HepG2 (cell line): ENCODE data around the gene SUSD3. TPM values are rescaled to one million over a fixed set of nuclear protein-coding genes. Genes with fewer than 3 reads are reported as not detected.
A peak's percentile ranks its signal among the peaks of the same experiment; 100 is the strongest.

Experiments
- ELF4 ChIP-seq: sonication (generic); formaldehyde crosslinking; IDR thresholded peaks from 2 replicates; pipeline ENCODE4 v1.5.0; 2020; ENCODE audit warnings: missing genetic modification reagents, mild to moderate bottlenecking, moderate library complexity, borderline replicate concordance
- PAX8 ChIP-seq: sonication (generic); formaldehyde crosslinking; IDR thresholded peaks from 2 replicates; pipeline ENCODE4 v1.8.0; 2022; ENCODE audit warnings: mild to moderate bottlenecking, missing genetic modification reagents, borderline replicate concordance
- ZNF224 ChIP-seq: sonication (generic); formaldehyde crosslinking; IDR thresholded peaks from 2 replicates; pipeline ENCODE4 v1.5.0; 2020; ENCODE audit warnings: mild to moderate bottlenecking, missing genetic modification reagents
- ZNF510 ChIP-seq: sonication (generic); formaldehyde crosslinking; IDR thresholded peaks from 2 replicates; pipeline ENCODE4 v1.4.0; 2020; ENCODE audit warnings: low read depth, mild to moderate bottlenecking, missing genetic modification reagents
- ZNF550 ChIP-seq: sonication (generic); formaldehyde crosslinking; IDR thresholded peaks from 2 replicates; pipeline ENCODE4 v1.4.0; 2020; ENCODE audit warnings: mild to moderate bottlenecking, missing genetic modification reagents, borderline replicate concordance
- ZNF556 ChIP-seq: sonication (generic); formaldehyde crosslinking; IDR thresholded peaks from 2 replicates; pipeline ENCODE4 v1.4.0; 2020; ENCODE audit warnings: mild to moderate bottlenecking, missing genetic modification reagents, borderline replicate concordance
- ZNF567 ChIP-seq: sonication (generic); formaldehyde crosslinking; IDR thresholded peaks from 2 replicates; pipeline ENCODE4 v1.8.1; 2023; ENCODE audit warnings: mild to moderate bottlenecking, missing genetic modification reagents, borderline replicate concordance
- ZNF7 ChIP-seq: IDR thresholded peaks from 2 replicates; pipeline ENCODE4 v1.6.1; 2016; ENCODE audit warnings: missing biosample characterization, missing genetic modification reagents
- ZNF737 ChIP-seq: sonication (generic); formaldehyde crosslinking; IDR thresholded peaks from 2 replicates; pipeline ENCODE4 v1.5.0; 2020; ENCODE audit warnings: missing genetic modification reagents, mild to moderate bottlenecking, borderline replicate concordance
- ZNF75D ChIP-seq: sonication (generic); formaldehyde crosslinking; IDR thresholded peaks from 2 replicates; pipeline ENCODE4 v1.8.1; 2023; ENCODE audit warnings: missing genetic modification reagents, mild to moderate bottlenecking, borderline replicate concordance
- polyA plus RNA-seq, 8 experiments: library from polyadenylated mRNA; depleted of rRNA in 3 of 8; stranded (reverse) in 7 of 8; unstranded in 1 of 8; fragments of >200 nt; fragmentation: Illumina TruSeq in 4 of 8; extraction: Trizol in 4 of 8; gene quantifications; 2 replicates each; pipeline versions ENCODE4 v1.2.1 to v1.2.3, GENCODE V29; 2011 to 2016; ENCODE audit warnings: low read depth in 4 of 8, missing spikeins in 1 of 8, mixed read lengths in 1 of 8; ENCODE audit not compliant: insufficient read depth in 1 of 8
- total RNA-seq, 5 experiments: library from RNA; depleted of rRNA; stranded (reverse); fragments of >200 nt; fragmentation: Illumina TruSeq; extraction: Trizol; gene quantifications; 2 replicates each; pipeline ENCODE4 v1.2.3, GENCODE V29; 2016; ENCODE audit warnings: low read depth in 1 of 5
- TF ChIP-seq, protein P1 (sequence below): sonication (generic); formaldehyde crosslinking; IDR thresholded peaks from 2 replicates; pipeline ENCODE4 v1.5.1; 2020; ENCODE audit warnings: mild to moderate bottlenecking, missing genetic modification reagents, borderline replicate concordance
- TF ChIP-seq, protein P2 (sequence below): sonication (generic); formaldehyde crosslinking; IDR thresholded peaks from 2 replicates; pipeline ENCODE4 v1.4.0; 2020; ENCODE audit warnings: missing genetic modification reagents, borderline replicate concordance
- TF ChIP-seq, protein P3 (sequence below): sonication (generic); formaldehyde crosslinking; conservative IDR thresholded peaks from 2 replicates; pipeline ENCODE4 v1.8.0; 2022; ENCODE audit warnings: missing genetic modification reagents
- TF ChIP-seq, protein P4 (sequence below): sonication (generic); formaldehyde crosslinking; conservative IDR thresholded peaks from 2 replicates; pipeline ENCODE4 v1.4.0; 2020; ENCODE audit warnings: missing genetic modification reagents
- TF ChIP-seq, protein P5 (sequence below): sonication (generic); formaldehyde crosslinking; IDR thresholded peaks from 2 replicates; pipeline ENCODE4 v1.8.1; 2023; ENCODE audit warnings: mild to moderate bottlenecking, moderate library complexity, missing genetic modification reagents

SUSD3 gene
- total and polyA plus RNA-seq, 2 of the 13 experiments (the other 11 are each of a cell fraction or from before 2014, with no cell fraction given), result 7.0 to 9.1 TPM

DNA sequence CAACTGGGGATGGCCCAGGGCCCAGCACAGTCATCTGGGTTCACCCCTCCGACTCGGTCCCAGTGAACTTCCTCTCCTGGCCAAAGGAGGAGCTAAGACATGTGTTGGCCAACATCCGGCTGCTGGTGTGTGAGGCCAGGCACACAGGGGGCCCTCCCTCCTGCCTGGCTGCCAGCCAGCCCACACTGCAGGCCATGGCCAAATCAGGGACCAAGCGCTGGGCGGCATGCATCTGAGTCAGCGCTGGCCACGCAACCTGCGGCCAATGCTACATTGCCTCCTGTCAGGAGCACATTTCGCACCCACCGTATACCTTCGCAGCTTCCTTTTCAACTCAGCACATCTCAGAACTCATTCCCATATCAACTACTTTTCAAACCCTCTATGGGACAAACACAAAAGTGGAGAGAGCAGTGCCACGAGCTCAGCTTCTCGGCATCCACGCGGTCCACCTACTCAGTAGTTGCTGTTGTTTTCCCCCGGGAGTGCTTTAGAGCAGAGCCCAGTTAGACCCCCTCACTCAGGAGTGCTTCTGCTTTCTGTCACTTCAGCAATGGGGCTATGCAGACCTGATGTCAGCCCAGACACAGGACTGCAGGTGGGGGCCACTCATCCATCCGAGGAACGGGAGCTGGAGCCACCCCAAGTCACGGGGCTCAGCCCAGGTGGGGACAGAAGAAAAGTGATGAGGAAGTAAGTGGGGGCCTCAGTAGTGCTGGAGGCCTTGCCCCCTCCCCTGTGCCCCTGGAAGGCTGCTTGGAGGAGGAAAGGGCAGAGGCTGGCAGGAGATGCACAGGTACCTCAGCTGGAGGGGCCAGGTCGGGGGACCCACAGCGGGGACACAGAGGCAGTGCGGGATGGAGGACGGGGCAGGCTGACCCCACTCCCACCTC is 61.7 kb downstream of the SUSD3 start (continued):
- no peak for TF ChIP-seq ZNF550
- no peak for TF ChIP-seq ZNF510 (CRISPR knock-in tag)
- TF ChIP-seq ZNF7 (CRISPR knock-in tag), result no peak
- TF ChIP-seq, protein P1, sequence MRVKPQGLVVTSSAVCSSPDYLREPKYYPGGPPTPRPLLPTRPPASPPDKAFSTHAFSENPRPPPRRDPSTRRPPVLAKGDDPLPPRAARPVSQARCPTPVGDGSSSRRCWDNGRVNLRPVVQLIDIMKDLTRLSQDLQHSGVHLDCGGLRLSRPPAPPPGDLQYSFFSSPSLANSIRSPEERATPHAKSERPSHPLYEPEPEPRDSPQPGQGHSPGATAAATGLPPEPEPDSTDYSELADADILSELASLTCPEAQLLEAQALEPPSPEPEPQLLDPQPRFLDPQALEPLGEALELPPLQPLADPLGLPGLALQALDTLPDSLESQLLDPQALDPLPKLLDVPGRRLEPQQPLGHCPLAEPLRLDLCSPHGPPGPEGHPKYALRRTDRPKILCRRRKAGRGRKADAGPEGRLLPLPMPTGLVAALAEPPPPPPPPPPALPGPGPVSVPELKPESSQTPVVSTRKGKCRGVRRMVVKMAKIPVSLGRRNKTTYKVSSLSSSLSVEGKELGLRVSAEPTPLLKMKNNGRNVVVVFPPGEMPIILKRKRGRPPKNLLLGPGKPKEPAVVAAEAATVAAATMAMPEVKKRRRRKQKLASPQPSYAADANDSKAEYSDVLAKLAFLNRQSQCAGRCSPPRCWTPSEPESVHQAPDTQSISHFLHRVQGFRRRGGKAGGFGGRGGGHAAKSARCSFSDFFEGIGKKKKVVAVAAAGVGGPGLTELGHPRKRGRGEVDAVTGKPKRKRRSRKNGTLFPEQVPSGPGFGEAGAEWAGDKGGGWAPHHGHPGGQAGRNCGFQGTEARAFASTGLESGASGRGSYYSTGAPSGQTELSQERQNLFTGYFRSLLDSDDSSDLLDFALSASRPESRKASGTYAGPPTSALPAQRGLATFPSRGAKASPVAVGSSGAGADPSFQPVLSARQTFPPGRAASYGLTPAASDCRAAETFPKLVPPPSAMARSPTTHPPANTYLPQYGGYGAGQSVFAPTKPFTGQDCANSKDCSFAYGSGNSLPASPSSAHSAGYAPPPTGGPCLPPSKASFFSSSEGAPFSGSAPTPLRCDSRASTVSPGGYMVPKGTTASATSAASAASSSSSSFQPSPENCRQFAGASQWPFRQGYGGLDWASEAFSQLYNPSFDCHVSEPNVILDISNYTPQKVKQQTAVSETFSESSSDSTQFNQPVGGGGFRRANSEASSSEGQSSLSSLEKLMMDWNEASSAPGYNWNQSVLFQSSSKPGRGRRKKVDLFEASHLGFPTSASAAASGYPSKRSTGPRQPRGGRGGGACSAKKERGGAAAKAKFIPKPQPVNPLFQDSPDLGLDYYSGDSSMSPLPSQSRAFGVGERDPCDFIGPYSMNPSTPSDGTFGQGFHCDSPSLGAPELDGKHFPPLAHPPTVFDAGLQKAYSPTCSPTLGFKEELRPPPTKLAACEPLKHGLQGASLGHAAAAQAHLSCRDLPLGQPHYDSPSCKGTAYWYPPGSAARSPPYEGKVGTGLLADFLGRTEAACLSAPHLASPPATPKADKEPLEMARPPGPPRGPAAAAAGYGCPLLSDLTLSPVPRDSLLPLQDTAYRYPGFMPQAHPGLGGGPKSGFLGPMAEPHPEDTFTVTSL (CRISPR knock-in tag), result peak; percentile 50; the same call in 1 of the 2 replicates
- no peak for TF ChIP-seq ELF4
- TF ChIP-seq ZNF75D (CRISPR knock-in tag), result no peak
- TF ChIP-seq, protein P2, sequence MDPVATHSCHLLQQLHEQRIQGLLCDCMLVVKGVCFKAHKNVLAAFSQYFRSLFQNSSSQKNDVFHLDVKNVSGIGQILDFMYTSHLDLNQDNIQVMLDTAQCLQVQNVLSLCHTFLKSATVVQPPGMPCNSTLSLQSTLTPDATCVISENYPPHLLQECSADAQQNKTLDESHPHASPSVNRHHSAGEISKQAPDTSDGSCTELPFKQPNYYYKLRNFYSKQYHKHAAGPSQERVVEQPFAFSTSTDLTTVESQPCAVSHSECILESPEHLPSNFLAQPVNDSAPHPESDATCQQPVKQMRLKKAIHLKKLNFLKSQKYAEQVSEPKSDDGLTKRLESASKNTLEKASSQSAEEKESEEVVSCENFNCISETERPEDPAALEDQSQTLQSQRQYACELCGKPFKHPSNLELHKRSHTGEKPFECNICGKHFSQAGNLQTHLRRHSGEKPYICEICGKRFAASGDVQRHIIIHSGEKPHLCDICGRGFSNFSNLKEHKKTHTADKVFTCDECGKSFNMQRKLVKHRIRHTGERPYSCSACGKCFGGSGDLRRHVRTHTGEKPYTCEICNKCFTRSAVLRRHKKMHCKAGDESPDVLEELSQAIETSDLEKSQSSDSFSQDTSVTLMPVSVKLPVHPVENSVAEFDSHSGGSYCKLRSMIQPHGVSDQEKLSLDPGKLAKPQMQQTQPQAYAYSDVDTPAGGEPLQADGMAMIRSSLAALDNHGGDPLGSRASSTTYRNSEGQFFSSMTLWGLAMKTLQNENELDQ (CRISPR knock-in tag), result no peak
- 0 out of 2 replicates have a peak, but pooled peaks have one; percentile 52 for TF ChIP-seq ZNF224
- TF ChIP-seq ZNF556 (CRISPR knock-in tag), result peak; percentile 61; the same call in 1 of the 2 replicates
- TF ChIP-seq, protein P3, sequence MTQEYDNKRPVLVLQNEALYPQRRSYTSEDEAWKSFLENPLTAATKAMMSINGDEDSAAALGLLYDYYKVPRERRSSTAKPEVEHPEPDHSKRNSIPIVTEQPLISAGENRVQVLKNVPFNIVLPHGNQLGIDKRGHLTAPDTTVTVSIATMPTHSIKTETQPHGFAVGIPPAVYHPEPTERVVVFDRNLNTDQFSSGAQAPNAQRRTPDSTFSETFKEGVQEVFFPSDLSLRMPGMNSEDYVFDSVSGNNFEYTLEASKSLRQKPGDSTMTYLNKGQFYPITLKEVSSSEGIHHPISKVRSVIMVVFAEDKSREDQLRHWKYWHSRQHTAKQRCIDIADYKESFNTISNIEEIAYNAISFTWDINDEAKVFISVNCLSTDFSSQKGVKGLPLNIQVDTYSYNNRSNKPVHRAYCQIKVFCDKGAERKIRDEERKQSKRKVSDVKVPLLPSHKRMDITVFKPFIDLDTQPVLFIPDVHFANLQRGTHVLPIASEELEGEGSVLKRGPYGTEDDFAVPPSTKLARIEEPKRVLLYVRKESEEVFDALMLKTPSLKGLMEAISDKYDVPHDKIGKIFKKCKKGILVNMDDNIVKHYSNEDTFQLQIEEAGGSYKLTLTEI (CRISPR knock-in tag), result no peak
- TF ChIP-seq, protein P4, sequence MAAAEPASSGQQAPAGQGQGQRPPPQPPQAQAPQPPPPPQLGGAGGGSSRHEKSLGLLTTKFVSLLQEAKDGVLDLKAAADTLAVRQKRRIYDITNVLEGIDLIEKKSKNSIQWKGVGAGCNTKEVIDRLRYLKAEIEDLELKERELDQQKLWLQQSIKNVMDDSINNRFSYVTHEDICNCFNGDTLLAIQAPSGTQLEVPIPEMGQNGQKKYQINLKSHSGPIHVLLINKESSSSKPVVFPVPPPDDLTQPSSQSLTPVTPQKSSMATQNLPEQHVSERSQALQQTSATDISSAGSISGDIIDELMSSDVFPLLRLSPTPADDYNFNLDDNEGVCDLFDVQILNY (CRISPR knock-in tag), result no peak
- TF ChIP-seq, protein P5, sequence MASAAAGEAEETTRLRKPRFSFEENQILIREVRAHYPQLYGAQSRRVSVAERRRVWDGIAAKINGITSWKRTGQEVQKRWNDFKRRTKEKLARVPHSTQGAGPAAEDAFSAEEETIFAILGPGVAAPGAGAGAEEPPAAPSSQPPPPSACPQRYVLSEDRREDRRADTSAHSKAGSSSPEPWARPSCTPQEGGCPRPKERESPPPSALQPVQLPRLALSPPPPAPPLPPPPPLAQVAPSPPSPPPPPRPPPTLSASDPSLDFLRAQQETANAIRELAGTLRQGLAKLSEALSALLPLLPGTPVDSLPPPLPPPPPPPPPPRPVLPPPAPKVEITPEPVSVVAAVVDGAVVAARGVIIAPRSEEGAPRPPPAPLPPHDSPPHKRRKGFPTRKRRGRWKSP, result peak; percentile 86
- TF ChIP-seq ZNF737 (CRISPR knock-in tag), result no peak
- TF ChIP-seq ZNF567 (CRISPR knock-in tag), result no peak
- no peak for TF ChIP-seq PAX8
